Measurements from ENCODE around the gene RNF227.

DNA sequence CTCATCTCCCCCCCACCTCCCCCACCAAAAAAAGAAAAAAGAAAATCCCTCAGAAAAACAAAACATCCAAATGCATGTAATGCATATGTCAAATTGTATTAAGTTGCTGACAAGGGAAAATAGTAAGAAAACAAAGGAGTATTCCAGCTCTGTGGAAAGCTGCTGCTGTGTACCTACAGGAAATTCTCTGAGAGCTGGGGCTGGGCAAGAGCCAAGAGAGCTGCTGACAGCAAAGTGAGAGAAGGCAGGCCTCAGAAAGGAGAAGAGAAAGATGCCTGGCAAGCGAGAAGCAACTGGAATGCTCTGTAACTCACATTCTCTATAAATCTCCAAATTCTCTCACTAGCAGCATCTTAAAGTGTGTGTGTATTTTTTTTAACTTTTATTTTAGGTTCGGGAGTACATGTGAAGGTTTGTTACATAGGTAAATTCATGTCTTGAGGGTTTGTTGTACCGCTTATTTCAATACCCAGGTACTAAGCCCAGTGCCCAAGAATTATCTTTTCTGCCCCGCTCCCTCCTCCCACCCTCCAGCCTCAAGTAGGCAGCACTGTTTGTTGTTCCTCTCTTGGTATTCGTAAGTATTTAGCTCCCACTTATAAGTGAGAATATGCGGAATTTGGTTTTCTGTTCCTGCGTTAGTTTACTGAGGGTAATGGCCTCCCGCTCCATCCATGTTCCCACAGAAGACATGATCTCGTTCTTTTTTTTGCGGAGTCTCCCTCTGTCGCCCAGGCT lies 40.3 kb upstream of the RNF227 start:
- TF ChIP-seq ZNF8 (CRISPR knock-in tag; IDR thresholded peaks at IDR 0.05) (no peak), CSDC2 (CRISPR knock-in tag; IDR thresholded peaks at IDR 0.05) (no peak), ZFP30 (CRISPR knock-in tag; IDR thresholded peaks at IDR 0.05) (no peak), ZNF565 (CRISPR knock-in tag; conservative IDR thresholded peaks at IDR 0.05; ENCODE audit: low read depth) (no peak), ZFP3 (CRISPR knock-in tag; IDR thresholded peaks at IDR 0.05) (no peak), ARNTL (CRISPR knock-in tag; IDR thresholded peaks at IDR 0.05; ENCODE audit: borderline replicate concordance, low read depth) (no peak), ESRRG (CRISPR knock-in tag; IDR thresholded peaks at IDR 0.05) (no peak), RARB (CRISPR knock-in tag; IDR thresholded peaks at IDR 0.05) (no peak)
- TF ChIP-seq, protein P1, sequence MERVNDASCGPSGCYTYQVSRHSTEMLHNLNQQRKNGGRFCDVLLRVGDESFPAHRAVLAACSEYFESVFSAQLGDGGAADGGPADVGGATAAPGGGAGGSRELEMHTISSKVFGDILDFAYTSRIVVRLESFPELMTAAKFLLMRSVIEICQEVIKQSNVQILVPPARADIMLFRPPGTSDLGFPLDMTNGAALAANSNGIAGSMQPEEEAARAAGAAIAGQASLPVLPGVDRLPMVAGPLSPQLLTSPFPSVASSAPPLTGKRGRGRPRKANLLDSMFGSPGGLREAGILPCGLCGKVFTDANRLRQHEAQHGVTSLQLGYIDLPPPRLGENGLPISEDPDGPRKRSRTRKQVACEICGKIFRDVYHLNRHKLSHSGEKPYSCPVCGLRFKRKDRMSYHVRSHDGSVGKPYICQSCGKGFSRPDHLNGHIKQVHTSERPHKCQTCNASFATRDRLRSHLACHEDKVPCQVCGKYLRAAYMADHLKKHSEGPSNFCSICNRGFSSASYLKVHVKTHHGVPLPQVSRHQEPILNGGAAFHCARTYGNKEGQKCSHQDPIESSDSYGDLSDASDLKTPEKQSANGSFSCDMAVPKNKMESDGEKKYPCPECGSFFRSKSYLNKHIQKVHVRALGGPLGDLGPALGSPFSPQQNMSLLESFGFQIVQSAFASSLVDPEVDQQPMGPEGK (CRISPR knock-in tag; IDR thresholded peaks at IDR 0.05; ENCODE audit: borderline replicate concordance), result no peak
- TF ChIP-seq, protein P2, sequence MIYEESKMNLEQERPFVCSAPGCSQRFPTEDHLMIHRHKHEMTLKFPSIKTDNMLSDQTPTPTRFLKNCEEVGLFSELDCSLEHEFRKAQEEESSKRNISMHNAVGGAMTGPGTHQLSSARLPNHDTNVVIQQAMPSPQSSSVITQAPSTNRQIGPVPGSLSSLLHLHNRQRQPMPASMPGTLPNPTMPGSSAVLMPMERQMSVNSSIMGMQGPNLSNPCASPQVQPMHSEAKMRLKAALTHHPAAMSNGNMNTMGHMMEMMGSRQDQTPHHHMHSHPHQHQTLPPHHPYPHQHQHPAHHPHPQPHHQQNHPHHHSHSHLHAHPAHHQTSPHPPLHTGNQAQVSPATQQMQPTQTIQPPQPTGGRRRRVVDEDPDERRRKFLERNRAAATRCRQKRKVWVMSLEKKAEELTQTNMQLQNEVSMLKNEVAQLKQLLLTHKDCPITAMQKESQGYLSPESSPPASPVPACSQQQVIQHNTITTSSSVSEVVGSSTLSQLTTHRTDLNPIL (CRISPR knock-in tag; IDR thresholded peaks at IDR 0.05; ENCODE audit: low read depth), result no peak
- TF ChIP-seq, protein P3, sequence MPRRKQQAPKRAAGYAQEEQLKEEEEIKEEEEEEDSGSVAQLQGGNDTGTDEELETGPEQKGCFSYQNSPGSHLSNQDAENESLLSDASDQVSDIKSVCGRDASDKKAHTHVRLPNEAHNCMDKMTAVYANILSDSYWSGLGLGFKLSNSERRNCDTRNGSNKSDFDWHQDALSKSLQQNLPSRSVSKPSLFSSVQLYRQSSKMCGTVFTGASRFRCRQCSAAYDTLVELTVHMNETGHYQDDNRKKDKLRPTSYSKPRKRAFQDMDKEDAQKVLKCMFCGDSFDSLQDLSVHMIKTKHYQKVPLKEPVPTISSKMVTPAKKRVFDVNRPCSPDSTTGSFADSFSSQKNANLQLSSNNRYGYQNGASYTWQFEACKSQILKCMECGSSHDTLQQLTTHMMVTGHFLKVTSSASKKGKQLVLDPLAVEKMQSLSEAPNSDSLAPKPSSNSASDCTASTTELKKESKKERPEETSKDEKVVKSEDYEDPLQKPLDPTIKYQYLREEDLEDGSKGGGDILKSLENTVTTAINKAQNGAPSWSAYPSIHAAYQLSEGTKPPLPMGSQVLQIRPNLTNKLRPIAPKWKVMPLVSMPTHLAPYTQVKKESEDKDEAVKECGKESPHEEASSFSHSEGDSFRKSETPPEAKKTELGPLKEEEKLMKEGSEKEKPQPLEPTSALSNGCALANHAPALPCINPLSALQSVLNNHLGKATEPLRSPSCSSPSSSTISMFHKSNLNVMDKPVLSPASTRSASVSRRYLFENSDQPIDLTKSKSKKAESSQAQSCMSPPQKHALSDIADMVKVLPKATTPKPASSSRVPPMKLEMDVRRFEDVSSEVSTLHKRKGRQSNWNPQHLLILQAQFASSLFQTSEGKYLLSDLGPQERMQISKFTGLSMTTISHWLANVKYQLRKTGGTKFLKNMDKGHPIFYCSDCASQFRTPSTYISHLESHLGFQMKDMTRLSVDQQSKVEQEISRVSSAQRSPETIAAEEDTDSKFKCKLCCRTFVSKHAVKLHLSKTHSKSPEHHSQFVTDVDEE (CRISPR knock-in tag; IDR thresholded peaks at IDR 0.05), result no peak

Measured in SK-N-SH treated with all-trans-retinoic acid at 6 μM for 48 hours (cell line).